Endometrial microvascular endothelial cells (primary cell): ENCODE measurements around the gene PFN1. TPM values are rescaled to one million over a fixed set of nuclear protein-coding genes. Genes with fewer than 3 reads are reported as not detected.

Source experiments
- in situ Hi-C: cut with HindIII; loops from 2 replicates; pipeline ENCODE4 v1.10.0; 2017; ENCODE audit warnings: low sequenced_read_pairs, low pct_unique_long_range_greater_than_20kb; ENCODE audit errors: inconsistent ontology term
- total RNA-seq: library from RNA; depleted of rRNA; stranded (reverse); fragments of >200 nt; gene quantifications from one replicate; pipeline ENCODE4 v1.2.3, GENCODE V29; 2015; ENCODE audit errors: inconsistent ontology term

The PFN1 gene
- total RNA-seq = 1,657 TPM

GRCh38 chr17:4948166-4948930 lies at the start of gene PFN1:
Gene PFN1, minus strand, starts transcription at chr17:4948530. Its CDS starts 136 bp downstream, at chr17:4948394.
- in situ Hi-C loops = no loop called here

GRCh38 chr17:4997302-4998026 lies 49.1 kb upstream of the PFN1 start, which contains the start of the genes INCA1 and KIF1C:
Gene INCA1, minus strand, starts transcription at chr17:4997522. Its CDS starts 3,085 bp downstream, at chr17:4994437.
Gene KIF1C, plus strand, starts transcription at chr17:4997950. Its CDS starts 2,297 bp downstream, at chr17:5000247.
- in situ Hi-C loops = no loop called here

- in situ Hi-C loops = no loop called here
These were observed 45.8 kb upstream of the PFN1 start for GRCh38 chr17:4994081-4994595.

- in situ Hi-C loops = no loop called here
These were observed 39.6 kb upstream of the PFN1 start for GRCh38 chr17:4987767-4988567.

GRCh38 chr17:4986951-4987766 lies 38.8 kb upstream of the PFN1 start, which contains the start of gene CAMTA2:
Gene CAMTA2, minus strand, starts transcription at chr17:4987675. Its CDS starts 1,453 bp downstream, at chr17:4986222.
- in situ Hi-C loops = no loop called here

- in situ Hi-C loops = no loop called here
These were observed 38.1 kb upstream of the PFN1 start for GRCh38 chr17:4986403-4986802.

- in situ Hi-C loops = no loop called here
These were observed 34.0 kb upstream of the PFN1 start for GRCh38 chr17:4982305-4982704.

GRCh38 chr17:4980644-4981216 lies 32.4 kb upstream of the PFN1 start:
- in situ Hi-C loops = no loop called here

- in situ Hi-C loops = no loop called here
These were observed 30.4 kb upstream of the PFN1 start for GRCh38 chr17:4978726-4979125.

- in situ Hi-C loops = no loop called here
These were observed 25.9 kb upstream of the PFN1 start for GRCh38 chr17:4974115-4974670.

- in situ Hi-C loops = no loop called here
These were observed 25.2 kb upstream of the PFN1 start for GRCh38 chr17:4973256-4974114.

- in situ Hi-C loops = no loop called here
These were observed 24.4 kb upstream of the PFN1 start for GRCh38 chr17:4972752-4973151.

- in situ Hi-C loops = no loop called here
These were observed 24.0 kb upstream of the PFN1 start for GRCh38 chr17:4972322-4972721.

- in situ Hi-C loops = no loop called here
These were observed 23.5 kb upstream of the PFN1 start for GRCh38 chr17:4971826-4972225.

- in situ Hi-C loops = no loop called here
These were observed 21.9 kb upstream of the PFN1 start for GRCh38 chr17:4970273-4970672.

- in situ Hi-C loops = no loop called here
These were observed 21.3 kb upstream of the PFN1 start for GRCh38 chr17:4969551-4970173.
